ENCODE data around the gene KLHL8.

DNA sequence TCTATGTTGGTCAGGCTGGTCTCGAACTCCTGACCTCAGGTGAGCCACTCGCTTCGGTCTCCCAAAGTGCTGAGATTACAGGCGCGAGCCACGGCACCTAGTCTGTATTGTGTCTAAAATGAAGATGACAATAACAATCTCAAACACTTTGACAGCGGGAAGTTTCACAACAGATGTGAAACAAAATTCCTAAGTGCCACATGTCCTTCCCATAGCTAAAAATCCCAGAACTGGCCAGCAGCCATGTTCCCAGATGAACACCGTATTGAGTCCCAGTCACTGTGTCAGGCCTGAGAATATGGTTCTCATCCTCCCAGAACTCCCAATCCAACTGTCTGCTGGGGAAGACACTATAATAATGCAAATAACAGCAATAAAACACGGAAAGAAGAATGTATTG lies 16.4 kb upstream of the KLHL8 start:
- TF ChIP-seq POLR2AphosphoS5 (IDR thresholded peaks at IDR 0.05; ENCODE audit: low read depth, low read length): no peak
- no peak for TF ChIP-seq POLR2A (IDR thresholded peaks at IDR 0.05; ENCODE audit: low read depth, low read length)

All from GM12891 (cell line).